Fibroblast of peridontal ligament (primary cell): Measurements from ENCODE around the gene TAS2R1.
"Not testable (repeated sequence)": the region's sequence is repeated elsewhere in the genome, so short reads cannot be mapped to it uniquely, and the experiment has no call there.

Experiments used
- DNase-seq: peaks from one replicate; pipeline ENCODE4 v3.0.0-alpha.2; 2010; ENCODE audit errors: extremely low read depth

TAS2R1 gene

DNA sequence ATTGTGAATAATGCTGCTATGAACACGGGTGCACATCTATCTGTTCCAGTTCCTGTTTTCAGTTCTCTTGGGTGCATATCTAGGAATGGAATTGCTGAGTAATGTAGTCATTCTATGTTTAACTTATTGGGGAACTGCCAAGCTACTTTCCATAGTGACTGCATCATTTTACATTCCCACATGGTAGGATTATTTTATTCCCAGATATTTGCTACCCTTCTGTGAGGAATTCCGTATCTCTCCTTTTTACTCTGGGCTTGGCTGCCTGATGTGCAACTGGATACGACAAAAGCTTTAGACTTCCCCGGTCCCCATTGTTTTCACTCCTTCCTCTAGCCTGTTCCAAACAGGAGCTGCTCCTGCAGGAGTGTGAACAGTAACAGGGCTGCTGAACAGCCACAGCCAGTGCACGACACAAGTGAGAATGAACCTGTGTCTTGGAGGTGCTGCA lies 7.2 kb downstream of the TAS2R1 start:
- peak; percentile 91 for DNase-seq

DNA sequence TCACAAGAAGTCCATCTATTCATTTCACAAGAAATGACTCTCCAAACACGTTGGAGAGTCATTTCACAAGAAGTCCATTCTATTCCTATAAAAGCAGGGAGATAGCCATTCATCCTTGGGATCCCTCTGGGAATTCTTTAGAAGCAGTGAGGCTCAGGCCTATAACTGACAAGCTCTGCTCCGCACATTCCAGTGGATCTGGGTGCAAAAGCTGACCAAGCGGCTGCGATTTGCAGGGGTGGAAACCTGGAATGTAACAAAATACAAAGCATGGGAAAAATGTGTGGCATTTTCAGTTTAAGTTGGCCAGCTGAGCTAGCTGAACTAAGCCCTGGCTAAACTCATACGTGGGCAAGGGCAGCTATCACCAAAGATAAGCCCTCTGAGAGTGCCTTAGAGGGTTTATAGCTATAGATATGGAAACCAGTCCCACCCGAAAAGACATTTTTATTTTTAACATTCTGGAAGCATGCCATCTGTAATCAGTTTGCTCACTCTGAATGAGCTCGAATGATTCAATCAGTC lies 8.7 kb downstream of the TAS2R1 start:
- DNase-seq, result peak; percentile 60

DNA sequence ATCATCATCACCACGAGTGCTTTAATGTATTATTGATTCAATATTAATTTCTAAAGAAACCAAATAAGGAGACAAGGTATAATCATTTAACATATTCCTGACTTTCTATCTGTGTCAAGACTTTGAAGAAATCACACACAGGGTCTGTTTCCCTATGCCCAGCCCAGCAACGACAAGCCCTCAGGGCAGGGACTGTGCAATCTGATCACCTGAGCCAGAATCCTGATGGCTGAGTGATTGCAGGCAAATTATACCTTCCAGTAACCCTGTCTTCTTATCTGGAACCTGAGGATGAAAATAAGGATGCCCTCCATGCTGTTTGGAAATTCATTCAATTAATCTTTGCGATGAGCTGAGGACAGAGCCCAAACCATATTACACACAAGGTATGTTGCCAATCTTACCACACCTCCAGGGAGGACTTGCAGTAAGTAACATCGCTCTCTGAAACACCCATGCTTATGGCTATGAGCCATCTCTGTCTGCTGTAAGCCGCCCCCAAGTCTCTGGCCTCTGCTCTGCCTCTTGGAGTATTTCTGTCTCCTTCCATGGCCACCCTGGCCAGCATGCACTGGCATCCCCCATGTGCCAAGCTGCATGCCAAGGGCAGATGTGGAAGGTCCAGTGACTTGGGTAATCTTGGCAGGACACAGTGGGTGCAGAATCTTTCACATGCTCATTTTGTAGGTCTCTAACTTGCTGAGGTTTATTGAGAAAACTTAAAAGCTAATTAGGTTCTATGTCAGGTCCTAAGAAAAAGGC lies 10.6 kb downstream of the TAS2R1 start:
- DNase-seq, result no peak

DNA sequence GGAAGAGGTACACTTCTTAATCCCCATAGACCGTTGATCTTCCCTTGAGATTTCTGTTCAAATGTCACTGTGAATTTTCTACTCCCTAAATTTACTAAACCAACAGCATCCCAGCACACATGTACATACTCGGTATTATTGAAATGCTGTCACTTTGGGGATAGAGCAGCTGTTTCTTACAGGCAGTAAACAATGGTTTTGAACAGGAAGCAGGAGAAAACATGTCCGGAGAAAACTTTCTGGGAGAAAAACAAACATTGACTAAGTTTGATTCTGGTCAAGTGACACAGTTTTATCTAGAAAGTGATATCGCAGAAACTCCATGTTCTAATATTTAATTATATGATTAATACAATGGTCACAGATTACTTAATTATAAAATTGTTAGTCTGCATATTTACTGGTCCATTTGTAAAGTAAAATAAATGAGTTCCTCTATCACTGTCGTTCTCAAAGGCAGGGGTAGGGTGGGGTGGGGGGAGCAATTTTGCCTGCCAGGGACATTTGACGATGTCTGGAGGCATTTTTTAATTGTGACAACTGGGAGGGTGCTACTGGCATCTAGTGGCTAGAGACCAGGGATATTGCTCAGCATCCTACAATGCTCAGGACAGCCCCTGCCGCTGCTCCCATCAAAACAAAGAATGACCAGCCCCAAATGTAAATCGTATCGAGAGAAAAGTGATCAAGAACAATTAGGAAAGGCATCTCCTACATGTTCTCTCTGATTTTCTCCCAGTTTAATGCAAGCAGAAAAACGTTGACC lies 12.2 kb downstream of the TAS2R1 start:
- no peak for DNase-seq

DNA sequence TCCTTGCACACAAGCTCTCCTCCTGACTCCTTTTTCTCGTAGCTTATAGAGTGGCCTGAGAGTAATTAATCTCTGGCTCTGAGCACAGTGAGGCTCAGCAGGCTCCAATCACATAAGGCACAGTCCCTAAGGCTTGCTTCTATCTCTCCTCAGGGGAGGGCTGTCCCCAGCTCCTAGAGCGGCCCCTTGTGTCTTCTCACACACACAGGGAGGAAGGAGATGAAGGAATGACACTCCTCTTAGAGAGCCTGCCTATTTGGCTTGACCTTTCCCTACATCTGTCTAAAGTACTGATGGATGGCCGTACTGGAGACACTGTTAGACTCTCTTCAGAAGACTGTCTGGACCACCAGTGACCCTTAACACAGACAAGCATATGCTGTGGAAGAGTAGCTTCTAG lies 12.9 kb downstream of the TAS2R1 start:
- no peak for DNase-seq

DNA sequence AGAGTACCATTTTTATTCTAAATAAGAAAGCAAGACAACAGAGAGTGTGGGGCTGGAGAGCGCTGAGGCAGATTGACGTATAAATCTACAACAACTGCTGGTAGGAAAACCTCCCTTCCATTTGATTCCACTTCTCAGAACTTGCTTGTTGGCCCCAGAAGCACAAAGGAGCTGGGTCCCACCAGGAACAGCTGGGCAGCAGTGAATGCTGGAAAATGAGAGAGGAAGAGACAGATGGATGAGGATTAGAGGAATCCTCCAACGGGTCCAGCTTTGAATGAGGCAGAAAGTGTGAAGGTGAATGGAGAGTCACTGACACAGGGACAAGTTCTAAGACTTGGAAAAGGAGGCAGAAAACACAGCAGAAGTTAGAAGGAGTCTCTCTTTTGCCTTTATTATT lies 14.8 kb downstream of the TAS2R1 start:
- DNase-seq, result no peak

DNA sequence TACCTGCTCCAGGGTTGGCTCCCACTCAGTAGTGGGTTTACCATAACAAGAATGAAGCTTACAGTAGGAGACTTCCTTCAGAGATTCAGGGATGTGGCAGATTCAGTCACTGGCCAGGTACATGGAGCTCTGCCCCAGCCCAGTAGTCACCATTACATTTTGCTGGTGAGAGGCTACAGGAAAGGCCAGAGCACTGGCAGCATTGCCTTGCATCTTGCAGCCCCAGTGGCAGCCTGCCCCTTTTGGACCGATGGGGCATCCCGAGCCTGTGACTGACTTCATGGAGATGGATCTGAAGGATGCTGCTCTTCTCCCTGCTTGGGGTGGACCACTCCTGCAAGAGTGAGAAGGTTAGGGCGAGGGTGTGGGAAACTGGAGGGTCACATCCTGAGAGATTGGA lies 16.8 kb downstream of the TAS2R1 start:
- no peak for DNase-seq

DNA sequence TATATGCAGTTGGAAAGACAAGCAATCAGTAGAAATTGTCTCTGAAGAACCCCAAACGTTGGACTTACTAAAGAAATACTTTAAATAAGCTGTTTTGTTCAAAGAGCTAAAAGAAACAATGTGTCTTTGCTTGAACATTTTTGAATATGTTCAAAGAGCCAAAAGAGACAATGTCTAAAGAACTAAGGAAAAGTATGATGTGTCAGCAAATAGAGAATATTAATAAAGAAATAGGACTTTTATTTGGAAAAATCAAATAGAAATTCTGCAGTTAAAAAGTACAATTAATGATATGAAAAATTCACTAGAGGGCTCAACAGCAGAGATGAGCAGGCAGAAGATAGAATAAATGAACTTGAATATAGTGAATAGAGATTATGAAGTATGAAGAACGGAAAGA lies 19.2 kb downstream of the TAS2R1 start:
- DNase-seq, result no peak

DNA sequence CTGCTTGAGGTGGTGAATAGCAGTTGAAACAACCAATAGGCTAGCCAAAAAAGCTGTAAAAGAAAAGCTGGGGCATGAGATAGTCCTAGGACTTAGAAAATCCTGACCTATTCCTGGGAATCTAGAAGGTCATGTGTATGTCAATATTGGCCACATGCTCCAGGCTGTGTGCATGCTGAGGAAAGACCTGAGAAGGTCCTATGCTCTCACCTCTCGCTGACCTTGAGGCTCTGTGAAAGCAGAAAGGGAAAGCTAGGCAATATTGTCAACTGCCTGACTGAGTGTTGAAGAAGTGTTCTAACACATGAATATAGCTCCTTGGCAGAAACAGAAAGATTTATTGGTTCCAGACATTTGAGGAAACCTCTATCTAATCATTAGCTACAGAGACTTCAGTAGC lies 19.8 kb downstream of the TAS2R1 start:
- DNase-seq, result no peak

DNA sequence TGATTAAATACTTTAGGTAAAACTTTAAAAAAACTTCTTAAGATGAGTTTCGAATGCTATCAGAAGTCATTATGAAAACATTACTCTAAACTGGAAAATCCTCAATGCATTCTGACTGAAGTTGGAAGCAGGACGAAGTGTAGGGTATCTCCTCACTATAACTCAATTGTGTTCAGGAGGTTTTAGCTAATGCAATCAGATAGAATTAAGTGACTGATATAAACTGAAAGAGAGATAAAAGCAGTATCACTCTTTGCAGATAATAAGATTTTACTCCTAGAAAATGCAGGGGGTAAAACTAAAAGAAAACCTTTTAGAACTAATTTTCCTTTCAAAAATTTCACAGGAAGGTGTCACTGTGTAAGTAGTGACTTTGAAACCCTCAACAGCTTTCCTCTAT lies 22.1 kb downstream of the TAS2R1 start:
- no peak for DNase-seq

DNA sequence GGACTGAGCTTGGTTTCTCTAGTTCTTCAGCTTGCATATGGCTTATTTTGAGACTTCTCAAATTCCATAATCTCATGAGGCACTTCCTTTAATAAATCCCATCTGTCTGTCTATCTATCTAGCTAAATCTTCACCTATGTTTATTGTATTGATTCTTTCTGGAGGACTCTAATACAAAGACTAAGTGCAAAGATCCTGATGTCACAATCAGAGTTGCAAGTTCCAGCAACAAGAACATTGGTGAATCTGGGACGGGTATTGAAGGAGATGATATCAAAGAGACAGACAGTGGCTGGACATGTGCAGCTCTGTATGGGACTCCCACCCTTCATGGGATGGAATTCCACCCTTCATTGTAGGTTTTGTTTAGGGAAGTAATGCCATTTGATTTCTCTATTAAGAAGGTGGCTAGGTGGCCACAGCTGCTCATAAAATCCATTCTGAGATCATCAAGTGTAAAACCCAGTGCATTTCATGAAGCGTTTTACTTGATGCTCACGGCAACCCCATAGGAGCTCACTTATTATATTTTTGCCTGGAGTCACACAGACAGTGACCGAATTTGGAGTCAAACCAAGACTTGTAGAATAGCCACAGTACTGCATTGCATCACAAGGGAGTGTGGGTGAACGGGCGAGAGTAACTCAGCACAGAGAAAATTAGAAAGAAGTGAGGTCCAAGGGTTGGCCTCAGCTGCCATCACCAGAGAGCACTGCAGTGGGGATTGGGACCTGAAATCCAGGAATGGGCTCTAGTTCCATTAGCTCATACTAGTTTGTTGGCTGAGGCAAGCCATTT lies 24.9 kb downstream of the TAS2R1 start:
- no peak for DNase-seq

DNA sequence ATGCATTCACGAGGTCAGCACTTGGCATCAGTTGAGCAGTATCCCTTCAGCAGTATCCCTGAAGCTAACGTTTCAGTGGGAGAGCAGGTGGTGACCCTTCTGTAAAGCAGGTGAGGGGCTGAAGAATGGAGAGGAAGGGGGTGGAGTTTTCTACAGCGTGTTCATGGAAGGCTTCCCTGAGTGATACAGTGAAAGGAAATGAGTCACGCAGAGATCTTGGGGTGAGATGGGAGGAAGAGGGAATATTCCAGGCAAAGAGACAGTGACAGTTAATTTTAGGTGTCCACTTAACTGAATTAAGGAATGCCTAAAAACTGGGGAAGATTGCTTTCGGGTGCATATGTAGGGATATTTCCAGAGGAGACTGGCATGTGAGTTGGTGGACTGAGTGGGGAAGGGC lies 25.7 kb downstream of the TAS2R1 start:
- no peak for DNase-seq

DNA sequence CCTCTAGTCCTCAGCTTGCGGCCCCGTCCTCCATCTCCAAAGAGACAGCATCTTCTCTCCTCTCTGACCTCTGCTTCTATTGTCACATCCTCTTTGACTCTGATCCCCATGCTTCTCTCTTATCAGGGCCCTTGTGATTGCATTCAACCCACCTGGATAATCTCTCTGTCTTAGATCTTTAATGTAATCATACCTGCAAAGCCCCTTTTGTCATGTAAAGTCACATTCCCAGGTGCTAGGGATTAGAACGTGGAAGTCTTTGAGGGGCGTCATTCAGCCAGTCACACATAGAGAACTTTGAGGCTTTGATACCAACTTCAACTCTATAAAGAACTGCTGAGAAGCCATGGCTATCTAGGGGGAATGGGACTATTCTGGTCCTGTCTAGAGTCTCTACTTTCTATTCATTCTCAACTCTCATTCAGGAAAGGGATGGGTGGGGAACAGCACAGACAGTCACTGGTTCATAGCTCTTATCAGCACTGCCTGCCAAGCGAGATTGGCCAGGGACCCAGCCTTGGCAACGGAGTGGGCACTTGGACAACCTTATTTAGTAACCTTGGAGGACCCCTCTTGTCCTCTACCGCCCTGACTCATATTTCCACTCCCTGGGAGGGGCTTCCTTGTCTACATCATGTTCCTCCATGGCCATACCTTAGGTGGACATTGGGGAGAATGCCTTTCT lies 29.0 kb downstream of the TAS2R1 start:
- no peak for DNase-seq

DNA sequence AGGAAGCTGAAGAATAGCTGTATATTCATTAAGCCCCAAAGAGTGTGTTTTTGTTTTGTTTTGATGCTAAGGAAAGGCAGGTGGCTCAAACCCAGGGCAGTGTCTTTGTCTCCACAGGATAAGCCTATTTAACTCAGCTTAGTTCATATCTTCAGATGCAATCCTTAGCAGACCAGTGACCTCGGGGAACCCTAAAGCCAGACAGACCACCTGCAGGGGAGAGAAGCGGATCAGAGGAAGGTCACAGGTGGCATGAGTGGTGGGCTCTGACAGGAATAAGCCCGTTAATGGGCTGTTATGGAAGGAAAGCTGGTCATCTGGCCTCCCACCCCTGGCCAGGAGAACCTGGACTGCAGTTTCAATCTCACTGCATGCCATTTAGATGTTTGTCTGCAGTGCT lies 30.8 kb downstream of the TAS2R1 start:
- DNase-seq, result no peak

DNA sequence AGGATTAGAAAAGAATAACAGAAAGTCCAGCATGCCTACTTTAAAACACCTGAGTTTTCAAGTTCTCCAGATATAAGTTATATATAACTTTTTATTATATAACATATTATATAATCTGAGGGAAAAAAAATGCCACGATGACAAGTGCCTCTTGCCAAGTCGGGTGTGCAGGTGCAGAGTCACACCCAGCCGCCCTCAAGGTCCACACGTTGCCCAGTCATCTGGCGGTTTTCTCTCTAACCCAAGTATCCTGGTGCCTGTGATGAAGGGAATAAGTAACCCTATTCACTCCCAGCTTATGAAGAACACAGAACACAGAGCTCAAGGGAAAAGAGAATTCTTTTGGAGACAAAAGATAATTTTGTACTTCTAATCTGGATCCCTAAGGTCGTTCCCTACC lies 31.8 kb downstream of the TAS2R1 start:
- not testable (repeated sequence) for DNase-seq

DNA sequence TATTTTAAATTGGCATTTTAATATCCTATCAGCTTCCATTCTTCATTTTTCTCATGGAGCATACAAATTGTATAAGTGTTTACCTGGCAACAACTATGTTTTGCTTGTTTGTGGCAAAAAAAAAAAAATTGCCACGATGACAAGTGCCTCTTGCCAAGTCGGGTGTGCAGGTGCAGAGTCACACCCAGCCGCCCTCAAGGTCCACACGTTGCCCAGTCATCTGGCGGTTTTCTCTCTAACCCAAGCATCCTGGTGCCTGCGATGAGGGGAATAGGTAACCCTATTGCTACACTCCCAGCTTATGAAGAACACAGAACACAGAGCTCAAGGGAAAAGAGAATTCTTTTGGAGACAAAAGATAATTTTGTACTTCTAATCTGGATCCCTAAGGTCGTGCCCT lies 32.8 kb downstream of the TAS2R1 start:
- not testable (repeated sequence) for DNase-seq

DNA sequence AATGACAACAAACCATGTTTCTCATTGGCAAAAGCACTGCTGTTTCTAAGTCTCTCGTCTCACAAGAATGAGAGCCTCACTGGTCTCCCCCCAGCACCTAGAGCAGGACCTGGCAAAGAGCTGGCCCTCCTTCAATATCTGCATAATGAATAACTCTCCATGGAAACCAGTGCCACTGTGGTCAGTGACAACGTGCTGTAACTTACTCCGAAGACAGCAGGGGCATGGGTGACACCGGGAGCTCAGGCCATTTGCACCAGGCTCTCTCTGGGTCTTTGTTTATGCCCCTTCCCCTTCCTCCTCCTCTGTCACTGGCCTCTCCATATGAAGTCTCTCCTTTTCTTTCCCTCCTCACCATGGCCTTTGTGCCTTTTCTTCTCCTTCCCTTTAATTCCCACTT lies 33.3 kb downstream of the TAS2R1 start:
- DNase-seq, result no peak

DNA sequence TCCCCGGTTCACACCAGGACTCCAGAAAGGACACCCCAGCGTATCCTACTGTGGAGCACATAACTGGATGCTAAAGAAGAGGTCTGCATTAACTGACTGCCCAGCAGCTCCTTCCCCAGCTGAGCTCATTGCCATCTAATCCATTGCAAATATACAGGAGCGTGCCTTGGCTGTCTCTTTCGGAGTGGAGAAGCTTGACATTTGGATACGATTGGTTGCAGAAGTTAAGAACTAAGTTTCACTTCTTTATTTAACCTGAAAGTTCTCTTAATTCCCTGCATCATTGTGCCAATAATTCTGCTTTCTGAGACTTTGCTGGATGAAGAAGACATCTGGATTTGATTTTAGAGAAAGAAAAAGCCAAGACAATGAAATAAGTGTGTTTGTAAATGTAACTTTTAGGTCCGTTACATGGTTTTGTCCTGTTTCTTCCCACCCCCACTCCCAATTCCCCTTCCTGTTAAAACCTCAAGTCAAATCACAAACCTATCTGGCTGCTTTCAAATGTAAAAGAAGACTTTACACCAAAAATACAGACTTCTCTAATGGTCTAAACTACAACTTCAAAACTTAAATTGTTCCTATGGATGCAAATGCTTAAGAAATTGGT lies 33.9 kb downstream of the TAS2R1 start:
- peak; percentile 74 for DNase-seq

DNA sequence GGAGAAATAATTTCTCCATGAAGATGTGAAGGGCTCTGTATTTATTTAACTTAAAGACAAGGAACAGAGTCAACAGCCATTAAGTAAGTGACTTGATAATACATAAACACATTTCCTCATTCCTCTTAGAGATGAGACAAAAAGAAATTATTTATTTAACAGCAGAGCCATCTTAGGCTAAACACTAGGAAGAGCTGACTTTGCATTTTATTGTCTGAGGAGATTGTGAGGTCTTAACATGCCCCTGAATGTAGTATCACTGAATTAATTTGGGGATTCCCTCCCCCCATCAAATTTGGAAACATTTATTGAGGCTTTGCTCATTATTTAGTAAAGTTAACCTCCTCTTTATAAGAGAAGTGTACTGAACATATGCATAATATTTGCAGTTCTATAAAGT lies 35.2 kb downstream of the TAS2R1 start:
- DNase-seq, result no peak

DNA sequence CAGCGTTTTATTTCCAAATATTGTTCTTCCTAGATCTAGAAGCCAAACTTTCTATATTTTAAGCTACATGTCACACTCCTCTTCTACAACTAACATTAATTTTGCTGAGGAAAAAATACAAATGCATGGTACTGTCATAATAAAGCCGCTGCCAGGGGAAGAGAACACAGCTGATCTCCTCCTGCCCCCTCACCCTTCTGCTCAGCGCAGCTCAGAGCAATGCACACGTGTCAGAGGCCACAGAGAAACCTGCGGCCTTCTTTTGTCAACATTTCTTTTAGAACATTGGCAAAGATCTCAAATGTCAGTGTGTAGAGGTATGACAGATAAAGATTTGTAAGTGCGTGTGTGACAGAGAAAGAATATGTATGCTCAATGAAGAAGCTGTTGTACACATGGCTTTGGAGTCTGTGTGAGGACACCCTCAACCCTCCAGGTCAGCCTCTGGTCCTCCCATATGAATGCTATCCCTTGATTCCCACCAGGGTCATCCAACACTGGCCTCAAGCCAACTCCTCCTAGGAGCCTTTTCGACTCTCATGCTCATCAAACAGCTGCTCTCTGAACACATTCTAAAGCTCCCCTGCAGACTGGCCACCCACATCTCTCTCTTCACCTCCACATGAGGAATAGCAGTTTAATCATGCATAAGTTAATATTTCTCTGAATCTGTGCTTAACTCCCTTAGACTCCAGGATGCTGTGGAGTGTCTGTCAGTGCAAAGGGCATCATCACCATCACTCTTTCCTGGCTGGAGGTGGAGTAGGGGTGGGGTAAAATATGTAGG lies 40.9 kb downstream of the TAS2R1 start:
- no peak for DNase-seq
